ENCODE results near the gene PCDH1. TPM values are rescaled to one million over a fixed set of nuclear protein-coding genes. Genes with fewer than 3 reads are reported as not detected.

The PCDH1 gene
- total and polyA plus RNA-seq, 11 donors = 10.2 to 106 (median 19.2) TPM

DNA sequence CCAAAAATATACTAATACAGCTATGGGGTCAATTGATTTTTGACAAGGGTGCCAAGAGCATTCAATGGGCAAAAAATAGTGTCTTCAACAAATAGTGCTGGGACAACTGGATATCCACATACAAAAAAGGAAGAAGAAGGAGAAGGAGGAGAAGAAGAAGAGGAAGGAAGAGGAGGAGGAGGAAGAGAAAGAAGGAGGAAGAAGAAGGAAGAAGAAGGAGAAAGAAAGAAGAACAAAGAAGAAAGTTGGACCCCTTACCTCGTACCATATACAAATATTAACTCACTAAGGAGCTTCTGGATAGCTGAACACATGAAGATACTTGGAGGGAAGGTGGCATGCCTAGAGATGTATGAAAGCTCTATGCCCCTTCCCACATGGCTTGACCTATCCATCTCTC, 28.3 kb upstream of the PCDH1 start:
- no peaks in the 10 kb centered on the region for H3K9me3 ChIP-seq
- H3K4me3 ChIP-seq = no peak overlapping the region
- TF ChIP-seq POLR2A (IDR thresholded peaks at IDR 0.05) = no peak
- TF ChIP-seq, protein P1, sequence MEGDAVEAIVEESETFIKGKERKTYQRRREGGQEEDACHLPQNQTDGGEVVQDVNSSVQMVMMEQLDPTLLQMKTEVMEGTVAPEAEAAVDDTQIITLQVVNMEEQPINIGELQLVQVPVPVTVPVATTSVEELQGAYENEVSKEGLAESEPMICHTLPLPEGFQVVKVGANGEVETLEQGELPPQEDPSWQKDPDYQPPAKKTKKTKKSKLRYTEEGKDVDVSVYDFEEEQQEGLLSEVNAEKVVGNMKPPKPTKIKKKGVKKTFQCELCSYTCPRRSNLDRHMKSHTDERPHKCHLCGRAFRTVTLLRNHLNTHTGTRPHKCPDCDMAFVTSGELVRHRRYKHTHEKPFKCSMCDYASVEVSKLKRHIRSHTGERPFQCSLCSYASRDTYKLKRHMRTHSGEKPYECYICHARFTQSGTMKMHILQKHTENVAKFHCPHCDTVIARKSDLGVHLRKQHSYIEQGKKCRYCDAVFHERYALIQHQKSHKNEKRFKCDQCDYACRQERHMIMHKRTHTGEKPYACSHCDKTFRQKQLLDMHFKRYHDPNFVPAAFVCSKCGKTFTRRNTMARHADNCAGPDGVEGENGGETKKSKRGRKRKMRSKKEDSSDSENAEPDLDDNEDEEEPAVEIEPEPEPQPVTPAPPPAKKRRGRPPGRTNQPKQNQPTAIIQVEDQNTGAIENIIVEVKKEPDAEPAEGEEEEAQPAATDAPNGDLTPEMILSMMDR (IDR thresholded peaks at IDR 0.05) = no peak
- DNase-seq (no peak), ATAC-seq (no peak)
- H3K27me3 ChIP-seq = no peaks in the 10 kb centered on the region
- H3K4me1 ChIP-seq = peaks cover 0 to 9% (median 0%) of the 10 kb centered on the region in 12 donors
- H3K27ac ChIP-seq = no peak overlapping the region
- no peaks in the 10 kb centered on the region for H3K36me3 ChIP-seq
- 3 to 41% (median 37%) methylated on average over 1 of the region's 1 CpG for WGBS, 4 donors
- intact Hi-C loops (cut with DNase I) = no loop called here

DNA sequence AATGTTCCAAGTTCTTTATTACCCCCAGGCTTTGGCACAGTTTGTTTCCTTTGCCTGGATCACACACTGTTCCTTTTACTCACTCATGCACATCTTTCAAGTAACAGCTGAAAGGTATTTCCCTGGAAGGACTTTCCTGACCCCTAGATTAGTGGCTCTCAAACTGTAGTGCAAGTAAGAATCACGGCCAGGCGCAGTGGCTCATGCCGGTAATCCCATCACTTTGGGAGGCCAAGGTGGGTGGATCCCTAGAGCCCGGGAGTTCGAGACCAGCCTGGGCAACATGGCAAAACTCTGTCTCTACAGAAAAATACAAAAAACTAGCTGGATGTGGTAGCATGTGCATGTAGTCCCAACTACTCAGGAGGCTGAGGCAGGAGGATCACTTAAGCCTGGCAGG, 26.3 kb upstream of the PCDH1 start:
- DNase-seq (no peak), ATAC-seq (no peak)
- intact Hi-C loops (cut with DNase I) = no loop called here
- Histone ChIP-seq H3K4me1 (peaks cover 0 to 10% (median 0%) of the 10 kb centered on the region in 12 donors), H3K9me3 (no peaks in the 10 kb centered on the region), H3K4me3 (no peak overlapping the region), H3K27ac (no peak overlapping the region), H3K36me3 (no peaks in the 10 kb centered on the region), H3K27me3 (no peaks in the 10 kb centered on the region)
- WGBS, 4 donors = 75 to 87% (median 77%) methylated on average over 5 of the region's 5 CpGs
- TF ChIP-seq, protein P1 (IDR thresholded peaks at IDR 0.05) = no peak
- TF ChIP-seq POLR2A (IDR thresholded peaks at IDR 0.05) = no peak

DNA sequence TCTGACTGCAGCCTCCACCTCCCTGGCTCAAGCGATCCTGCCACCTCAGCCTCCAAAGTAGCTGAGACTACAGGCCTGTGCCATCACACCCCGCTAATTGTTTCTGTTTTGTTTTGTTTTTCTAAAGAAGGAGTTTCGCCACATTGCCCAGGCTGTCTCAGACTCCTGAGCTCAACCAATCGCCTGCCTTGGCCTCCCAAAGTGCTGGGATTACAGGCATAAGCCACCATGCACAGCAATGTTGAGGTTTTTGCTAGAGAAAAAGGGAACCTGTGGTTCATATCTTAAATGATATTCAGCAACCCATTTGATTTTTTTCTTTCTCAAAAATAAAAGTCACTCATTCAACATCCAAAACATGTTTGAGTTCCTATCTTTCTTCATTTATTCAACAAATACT, 25.1 kb upstream of the PCDH1 start:
- Histone ChIP-seq H3K27ac (peak overlapping the region in 1 of 12 donors; percentile 9), H3K4me3 (no peak overlapping the region), H3K36me3 (no peaks in the 10 kb centered on the region), H3K27me3 (no peaks in the 10 kb centered on the region), H3K9me3 (no peaks in the 10 kb centered on the region), H3K4me1 (peaks cover 0 to 19% (median 0%) of the 10 kb centered on the region in 12 donors)
- intact Hi-C loops (cut with DNase I) = no loop called here
- ATAC-seq (no peak), DNase-seq (no peak)
- TF ChIP-seq, protein P1 (IDR thresholded peaks at IDR 0.05) = no peak
- TF ChIP-seq POLR2A (IDR thresholded peaks at IDR 0.05) = no peak
- 81 to 91% (median 88%) methylated on average over 4 of the region's 4 CpGs for WGBS, 4 donors

DNA sequence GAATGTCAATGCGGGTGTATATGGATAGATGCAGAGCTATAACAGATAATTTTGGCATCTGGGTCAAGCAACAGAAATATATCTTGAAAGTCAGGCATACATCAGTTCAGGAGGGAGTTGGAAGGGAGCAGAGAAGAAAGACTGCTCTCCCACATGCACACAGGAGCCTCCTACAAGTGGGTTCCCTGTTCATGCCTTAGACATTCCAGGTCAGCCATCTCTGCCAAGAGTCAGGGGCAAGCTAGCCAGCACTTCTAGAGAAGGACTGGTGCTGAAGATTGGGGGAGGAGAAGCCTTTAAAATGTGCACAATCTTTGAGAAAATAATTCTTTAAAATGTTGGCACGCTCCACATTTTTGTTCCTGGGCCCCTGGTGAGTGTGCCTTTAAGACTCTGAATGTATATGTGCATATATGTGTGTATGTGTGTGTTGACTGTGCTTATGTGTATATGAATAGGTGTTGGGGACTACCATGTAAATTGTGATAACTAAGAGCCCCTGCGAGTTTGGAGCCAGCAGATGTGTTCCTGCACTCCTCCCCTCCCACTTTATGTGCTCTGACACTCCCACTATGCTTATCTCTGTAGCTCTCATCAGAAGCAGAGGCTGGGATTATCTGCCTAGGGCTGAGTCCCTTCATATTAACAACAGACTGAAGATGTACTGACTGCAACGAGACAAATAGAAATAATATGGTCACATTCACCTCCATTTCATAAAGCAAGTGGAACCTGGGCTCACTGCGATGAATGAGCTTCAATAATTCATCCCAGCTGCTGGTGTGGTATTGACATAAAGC, 24.0 kb upstream of the PCDH1 start:
- H3K27ac ChIP-seq = no peak overlapping the region
- no peak overlapping the region for H3K4me3 ChIP-seq
- H3K36me3 ChIP-seq = no peaks in the 10 kb centered on the region
- TF ChIP-seq, protein P1 (IDR thresholded peaks at IDR 0.05) = no peak
- 57 to 71% (median 60%) methylated on average over 5 of the region's 5 CpGs for WGBS, 4 donors
- H3K4me1 ChIP-seq = peaks cover 0 to 19% (median 0%) of the 10 kb centered on the region in 12 donors
- H3K9me3 ChIP-seq = no peaks in the 10 kb centered on the region
- ATAC-seq (no peak), DNase-seq (no peak)
- H3K27me3 ChIP-seq = no peaks in the 10 kb centered on the region
- intact Hi-C loops (cut with DNase I) = no loop called here

Data from heart left ventricle (tissue), 16 donors.